Stomach (tissue), 4 donors: ENCODE measurements around the gene GJB4.

Source experiments
- CTCF ChIP-seq, 7 experiments: fragments of 450-650 bp in 4 of 7; fragments of 200-600 bp in 3 of 7; sonication (generic) in 3 of 7; IDR thresholded peaks; one replicate each; pipeline ENCODE4 v1.5.1; 2016 to 2019; ENCODE audit warnings: antibody characterized with exemption in 7 of 7, control low read depth in 2 of 7, mild to moderate bottlenecking in 1 of 7
- POLR2A ChIP-seq, 4 donors: fragments of 450-650 bp; IDR thresholded peaks; one replicate each; pipeline ENCODE4 v1.6.1; 2016; ENCODE audit warnings: antibody characterized with exemption in 4 of 4, control low read depth in 2 of 4, mild to moderate bottlenecking in 1 of 4, moderate library complexity in 1 of 4

- TF ChIP-seq CTCF (IDR thresholded peaks at IDR 0.05) (no peak), POLR2A (IDR thresholded peaks at IDR 0.05) (no peak)
Measured at GRCh38 chr1:34740161-34740868, 19.2 kb upstream of the GJB4 start.
